ENCODE data around the gene KLHL11.
"Not testable (repeated sequence)": the region's sequence is repeated elsewhere in the genome, so short reads cannot be mapped to it uniquely, and the experiment has no call there.

KLHL11 gene

GRCh38 chr17:41888332-41888965 is 23.2 kb upstream of the KLHL11 start:
- DNase-seq (ENCODE audit: low read depth), result no peak

GRCh38 chr17:41885733-41886132 is 20.5 kb upstream of the KLHL11 start:
- no peak for DNase-seq (ENCODE audit: low read depth)

GRCh38 chr17:41882756-41883155 is 17.5 kb upstream of the KLHL11 start:
- no peak for DNase-seq (ENCODE audit: low read depth)

DNA sequence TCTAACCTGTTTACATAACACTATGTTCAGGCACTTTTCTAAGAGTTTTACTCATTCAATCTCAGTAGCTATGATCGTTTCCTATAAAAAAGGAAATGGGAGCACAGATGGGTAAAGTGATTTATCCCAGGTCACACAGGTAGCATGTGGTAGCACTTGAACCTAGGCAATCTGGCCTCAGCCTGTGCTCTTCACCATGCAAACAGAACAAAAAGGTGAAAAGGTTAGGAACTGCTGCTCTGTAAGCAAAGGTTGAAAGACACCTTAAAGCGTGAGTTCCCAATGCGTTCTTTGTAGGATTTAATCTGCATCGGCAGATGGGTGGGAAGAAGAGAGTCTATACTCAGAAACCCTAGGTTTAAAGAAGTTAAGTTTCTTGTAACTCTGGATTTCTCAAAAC is 14.9 kb upstream of the KLHL11 start:
- no peak for DNase-seq (ENCODE audit: low read depth)

- not testable (repeated sequence) for DNase-seq (ENCODE audit: low read depth)
Observed at GRCh38 chr17:41874293-41874670, 9.1 kb upstream of the KLHL11 start.

DNA sequence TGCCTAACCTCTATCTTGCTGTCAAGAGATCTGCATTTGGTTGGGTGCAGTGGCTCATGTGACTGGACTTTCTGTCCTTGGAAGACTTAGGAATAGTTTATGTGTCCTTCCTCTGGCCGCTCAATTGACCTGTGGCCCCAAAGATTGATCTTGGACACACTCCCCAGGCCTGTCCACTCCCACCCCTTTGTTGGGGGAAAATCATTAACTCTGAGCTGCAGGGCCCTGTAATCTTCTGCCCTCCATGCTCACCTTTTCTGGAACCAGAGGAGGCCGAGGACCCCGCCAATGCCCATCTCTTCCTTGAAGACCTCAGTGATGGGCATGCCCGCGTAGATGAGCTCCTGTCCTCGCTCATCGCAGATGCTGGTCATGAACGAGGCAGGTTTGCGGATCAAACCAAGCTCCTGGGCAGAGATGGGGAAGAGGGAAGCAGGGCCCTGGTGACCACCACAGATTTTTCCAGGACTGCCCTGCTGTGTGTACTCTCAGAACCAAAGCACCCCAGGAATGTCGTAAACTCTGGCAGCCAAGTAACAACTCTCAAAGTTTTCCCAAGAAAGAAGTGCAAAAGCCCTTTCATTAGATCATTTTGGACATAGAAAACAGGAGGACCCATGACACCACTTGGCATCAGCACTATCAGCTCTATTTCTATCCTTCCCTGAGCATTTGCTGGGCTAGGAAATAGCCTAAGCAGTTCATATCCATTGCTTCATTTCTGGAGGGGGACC is 8.5 kb upstream of the KLHL11 start:
- DNase-seq (ENCODE audit: low read depth), result no peak

GRCh38 chr17:41871789-41872188 is 6.6 kb upstream of the KLHL11 start:
- DNase-seq (ENCODE audit: low read depth), result no peak

GRCh38 chr17:41870627-41871026 is 5.4 kb upstream of the KLHL11 start:
- no peak for DNase-seq (ENCODE audit: low read depth)

DNA sequence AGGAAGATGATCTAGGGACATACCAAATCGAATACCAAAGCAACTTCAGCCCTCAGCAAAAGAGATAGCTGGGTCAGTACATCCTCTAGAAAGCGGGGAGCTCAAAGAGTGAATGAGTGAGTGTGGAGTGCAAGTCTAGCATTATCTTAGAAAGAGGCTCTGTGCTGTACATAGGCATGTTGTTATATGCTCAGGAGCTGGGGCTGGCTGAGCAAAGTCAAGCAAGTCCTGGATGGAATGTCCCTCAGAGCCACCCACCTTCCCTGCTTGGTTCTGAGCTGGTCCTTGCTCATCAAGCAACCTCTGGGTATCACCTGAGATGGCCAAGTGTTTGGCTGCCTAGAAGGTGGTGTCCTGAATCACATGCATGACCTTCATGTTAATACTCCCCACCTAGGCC is 4.9 kb upstream of the KLHL11 start:
- DNase-seq (ENCODE audit: low read depth), result no peak

GRCh38 chr17:41869426-41869825 is 4.2 kb upstream of the KLHL11 start:
- DNase-seq (ENCODE audit: low read depth), result no peak

GRCh38 chr17:41868568-41868967 is 3.3 kb upstream of the KLHL11 start:
- DNase-seq (ENCODE audit: low read depth), result no peak

GRCh38 chr17:41865596-41865893 is 322 bp upstream of the KLHL11 start:
- no peak for DNase-seq (ENCODE audit: low read depth)

DNA sequence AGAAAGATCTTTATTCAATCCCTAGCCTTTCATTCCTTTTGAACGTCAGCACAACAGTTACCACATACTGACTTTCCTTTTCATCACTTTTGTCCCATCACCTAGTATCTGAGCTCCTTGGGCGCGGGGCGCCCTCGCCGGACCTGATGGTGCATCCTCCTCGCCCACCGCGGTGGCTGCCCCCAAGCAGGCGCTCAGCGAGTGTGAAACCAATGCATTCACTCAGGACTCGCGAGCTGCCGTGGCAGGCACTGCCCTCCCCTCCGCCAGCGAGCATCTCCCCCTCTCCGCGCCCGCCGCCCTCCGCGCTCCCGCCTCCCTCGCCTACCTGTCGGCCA is 756 bp downstream of the KLHL11 start:
- no peak for DNase-seq (ENCODE audit: low read depth)

GRCh38 chr17:41863074-41863848 is 2.0 kb downstream of the KLHL11 start:
- DNase-seq (ENCODE audit: low read depth), result no peak

DNA sequence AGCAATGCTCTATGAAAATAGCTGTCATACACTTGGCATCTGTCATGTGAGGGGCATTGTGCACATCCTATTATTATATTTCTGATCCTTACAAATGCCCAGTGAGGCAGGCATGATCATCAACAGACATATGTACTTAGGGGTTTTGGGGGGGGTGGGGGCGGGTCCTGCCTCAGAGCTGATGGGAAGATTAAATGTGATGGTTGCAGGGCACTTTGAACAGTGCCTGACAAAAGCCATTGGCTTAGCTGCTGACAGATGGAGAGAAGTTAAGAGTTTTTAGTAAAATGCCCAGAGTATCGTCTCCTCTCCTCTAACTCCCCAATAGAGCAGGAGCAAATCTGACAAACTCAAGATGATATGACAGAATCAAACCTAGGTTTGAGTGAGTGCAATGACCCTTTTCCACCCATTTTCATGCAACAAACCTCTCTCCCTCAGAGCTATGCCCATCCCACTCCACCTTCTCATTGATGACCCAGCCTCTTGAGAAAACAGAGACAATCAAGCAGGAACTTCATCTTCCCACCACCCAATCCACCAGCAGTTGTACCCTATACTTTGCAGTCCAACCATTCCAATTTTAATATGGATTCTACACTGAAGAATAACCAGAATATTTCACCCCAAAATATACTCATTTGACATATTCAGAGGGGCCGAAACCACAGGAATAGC is 4.8 kb downstream of the KLHL11 start:
- DNase-seq (ENCODE audit: low read depth), result no peak

- not testable (repeated sequence) for DNase-seq (ENCODE audit: low read depth)
Observed at GRCh38 chr17:41851382-41851781, 13.8 kb downstream of the KLHL11 start.

DNA sequence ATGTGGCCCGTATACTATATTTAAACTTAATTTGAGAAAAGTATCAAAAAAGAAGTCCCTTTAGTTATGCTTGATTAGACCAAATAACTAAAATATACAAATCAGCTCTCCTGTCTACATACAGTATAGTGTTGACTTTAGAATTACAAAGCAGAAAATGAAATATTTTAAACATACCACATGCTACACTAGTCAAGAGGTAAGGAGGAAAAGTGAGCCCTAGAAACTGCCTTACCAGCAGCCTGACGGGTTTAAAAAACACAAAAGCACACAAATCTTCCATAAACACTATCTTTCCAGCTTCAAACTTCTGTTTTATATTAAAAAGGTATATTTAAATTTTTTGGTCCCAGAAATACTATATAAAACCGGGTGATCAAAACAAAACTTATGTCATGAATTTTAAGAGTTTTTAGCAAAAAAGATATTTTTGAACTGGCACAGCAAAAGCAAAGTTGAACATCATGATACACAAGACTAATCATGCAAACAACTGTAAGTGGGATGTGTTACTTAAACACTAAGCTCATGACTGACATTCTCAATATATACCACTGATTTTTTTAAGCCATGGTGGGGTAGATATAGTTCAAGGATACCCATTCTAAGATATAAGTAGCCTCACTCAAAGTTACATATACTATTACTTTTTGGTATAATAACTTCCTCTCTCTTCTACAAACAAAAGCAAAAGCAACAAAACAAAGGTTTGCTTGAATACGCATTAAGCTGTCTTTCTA is 15.8 kb downstream of the KLHL11 start:
- no peak for DNase-seq (ENCODE audit: low read depth)

GRCh38 chr17:41848788-41849187 is 16.4 kb downstream of the KLHL11 start:
- DNase-seq (ENCODE audit: low read depth), result no peak

GRCh38 chr17:41844971-41845370 is 20.3 kb downstream of the KLHL11 start:
- no peak for DNase-seq (ENCODE audit: low read depth)

GRCh38 chr17:41840781-41841180 is 24.4 kb downstream of the KLHL11 start:
- not testable (repeated sequence) for DNase-seq (ENCODE audit: low read depth)

- not testable (repeated sequence) for DNase-seq (ENCODE audit: low read depth)
Observed at GRCh38 chr17:41839448-41839847, 25.8 kb downstream of the KLHL11 start.

Data from non-pigmented ciliary epithelial cell (primary cell).